Neural cell (in vitro differentiated cells): ENCODE results near the gene CPSF7.

ENCODE experiments used
- EP300 ChIP-seq: fragments of 450-650 bp; conservative IDR thresholded peaks from 2 replicates; pipeline ENCODE4 v1.6.1; 2014; ENCODE audit warnings: antibody characterized with exemption, mild to moderate bottlenecking, moderate library complexity; ENCODE audit not compliant: poor library complexity, severe bottlenecking
- EZH2 ChIP-seq: fragments of 200-600, 300-800 bp; shearing (Covaris generic), sonication (generic); IDR thresholded peaks from 2 replicates; pipeline ENCODE4 v1.6.1; 2014; ENCODE audit warnings: antibody characterized with exemption, low read length, borderline replicate concordance, mild to moderate bottlenecking; ENCODE audit not compliant: insufficient read depth, poor library complexity, severe bottlenecking
- POLR2AphosphoS5 ChIP-seq: IDR thresholded peaks from 2 replicates; pipeline ENCODE4 v1.6.1; 2012
- RAD21 ChIP-seq: fragments of 450-650 bp; conservative IDR thresholded peaks from 2 replicates; pipeline ENCODE4 v1.6.1; 2014; ENCODE audit warnings: antibody characterized with exemption, mild to moderate bottlenecking, moderate library complexity
- SMC3 ChIP-seq: fragments of 450-650 bp; conservative IDR thresholded peaks from 2 replicates; pipeline ENCODE4 v1.6.1; 2014; ENCODE audit warnings: antibody characterized with exemption, mild to moderate bottlenecking, moderate library complexity; ENCODE audit not compliant: poor library complexity
- TF ChIP-seq, protein P1 (sequence below): fragments of 450-650 bp; IDR thresholded peaks from 2 replicates; pipeline ENCODE4 v1.5.1; 2014; ENCODE audit warnings: antibody characterized with exemption, mild to moderate bottlenecking, moderate library complexity; ENCODE audit not compliant: poor library complexity, severe bottlenecking
- TF ChIP-seq, protein P2 (sequence below): IDR thresholded peaks from 2 replicates; pipeline ENCODE4 v1.6.1; 2012; ENCODE audit warnings: borderline replicate concordance

DNA sequence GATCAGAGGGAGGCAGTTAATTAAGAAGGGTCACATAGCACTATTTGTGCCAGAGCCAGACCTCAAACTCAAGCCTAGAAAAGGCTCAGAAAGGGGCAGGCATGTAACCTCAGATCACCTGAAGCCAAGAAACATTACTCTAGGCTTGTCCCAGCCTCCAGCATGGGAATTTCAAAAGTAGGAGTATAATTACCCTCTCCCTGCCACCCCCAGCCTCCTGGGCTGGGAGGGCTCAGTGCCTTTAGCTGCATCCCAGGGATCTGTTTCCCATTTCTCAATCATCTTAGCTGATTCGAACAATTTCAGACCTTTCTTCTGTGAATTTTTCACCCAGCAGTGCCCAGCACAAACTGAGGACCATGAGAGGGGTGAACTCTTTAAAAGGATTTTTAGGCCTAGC, 45.7 kb upstream of the CPSF7 start:
- TF ChIP-seq POLR2AphosphoS5 (no peak), RAD21 (no peak), EP300 (no peak), EZH2 (no peak), SMC3 (no peak)
- TF ChIP-seq, protein P1, sequence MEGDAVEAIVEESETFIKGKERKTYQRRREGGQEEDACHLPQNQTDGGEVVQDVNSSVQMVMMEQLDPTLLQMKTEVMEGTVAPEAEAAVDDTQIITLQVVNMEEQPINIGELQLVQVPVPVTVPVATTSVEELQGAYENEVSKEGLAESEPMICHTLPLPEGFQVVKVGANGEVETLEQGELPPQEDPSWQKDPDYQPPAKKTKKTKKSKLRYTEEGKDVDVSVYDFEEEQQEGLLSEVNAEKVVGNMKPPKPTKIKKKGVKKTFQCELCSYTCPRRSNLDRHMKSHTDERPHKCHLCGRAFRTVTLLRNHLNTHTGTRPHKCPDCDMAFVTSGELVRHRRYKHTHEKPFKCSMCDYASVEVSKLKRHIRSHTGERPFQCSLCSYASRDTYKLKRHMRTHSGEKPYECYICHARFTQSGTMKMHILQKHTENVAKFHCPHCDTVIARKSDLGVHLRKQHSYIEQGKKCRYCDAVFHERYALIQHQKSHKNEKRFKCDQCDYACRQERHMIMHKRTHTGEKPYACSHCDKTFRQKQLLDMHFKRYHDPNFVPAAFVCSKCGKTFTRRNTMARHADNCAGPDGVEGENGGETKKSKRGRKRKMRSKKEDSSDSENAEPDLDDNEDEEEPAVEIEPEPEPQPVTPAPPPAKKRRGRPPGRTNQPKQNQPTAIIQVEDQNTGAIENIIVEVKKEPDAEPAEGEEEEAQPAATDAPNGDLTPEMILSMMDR, result no peak
- TF ChIP-seq, protein P2, sequence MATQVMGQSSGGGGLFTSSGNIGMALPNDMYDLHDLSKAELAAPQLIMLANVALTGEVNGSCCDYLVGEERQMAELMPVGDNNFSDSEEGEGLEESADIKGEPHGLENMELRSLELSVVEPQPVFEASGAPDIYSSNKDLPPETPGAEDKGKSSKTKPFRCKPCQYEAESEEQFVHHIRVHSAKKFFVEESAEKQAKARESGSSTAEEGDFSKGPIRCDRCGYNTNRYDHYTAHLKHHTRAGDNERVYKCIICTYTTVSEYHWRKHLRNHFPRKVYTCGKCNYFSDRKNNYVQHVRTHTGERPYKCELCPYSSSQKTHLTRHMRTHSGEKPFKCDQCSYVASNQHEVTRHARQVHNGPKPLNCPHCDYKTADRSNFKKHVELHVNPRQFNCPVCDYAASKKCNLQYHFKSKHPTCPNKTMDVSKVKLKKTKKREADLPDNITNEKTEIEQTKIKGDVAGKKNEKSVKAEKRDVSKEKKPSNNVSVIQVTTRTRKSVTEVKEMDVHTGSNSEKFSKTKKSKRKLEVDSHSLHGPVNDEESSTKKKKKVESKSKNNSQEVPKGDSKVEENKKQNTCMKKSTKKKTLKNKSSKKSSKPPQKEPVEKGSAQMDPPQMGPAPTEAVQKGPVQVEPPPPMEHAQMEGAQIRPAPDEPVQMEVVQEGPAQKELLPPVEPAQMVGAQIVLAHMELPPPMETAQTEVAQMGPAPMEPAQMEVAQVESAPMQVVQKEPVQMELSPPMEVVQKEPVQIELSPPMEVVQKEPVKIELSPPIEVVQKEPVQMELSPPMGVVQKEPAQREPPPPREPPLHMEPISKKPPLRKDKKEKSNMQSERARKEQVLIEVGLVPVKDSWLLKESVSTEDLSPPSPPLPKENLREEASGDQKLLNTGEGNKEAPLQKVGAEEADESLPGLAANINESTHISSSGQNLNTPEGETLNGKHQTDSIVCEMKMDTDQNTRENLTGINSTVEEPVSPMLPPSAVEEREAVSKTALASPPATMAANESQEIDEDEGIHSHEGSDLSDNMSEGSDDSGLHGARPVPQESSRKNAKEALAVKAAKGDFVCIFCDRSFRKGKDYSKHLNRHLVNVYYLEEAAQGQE, result no peak
